A673 (cell line): ENCODE results near the gene CYP27C1.

Experiments
- CTCF ChIP-seq: fragments of 300-800, 200-600 bp; sonication (generic); conservative IDR thresholded peaks from 2 replicates; pipeline ENCODE4 v1.5.1; 2017; ENCODE audit warnings: low read depth, mild to moderate bottlenecking, antibody characterized with exemption, low read length, moderate library complexity, mixed read lengths
- EZH2 ChIP-seq: fragments of 200-600 bp; sonication (generic); IDR thresholded peaks from 2 replicates; pipeline ENCODE4 v1.6.1; 2017; ENCODE audit warnings: borderline replicate concordance, low read depth, mild to moderate bottlenecking, mixed read lengths, antibody characterized with exemption, low read length; ENCODE audit not compliant: poor library complexity, severe bottlenecking

DNA sequence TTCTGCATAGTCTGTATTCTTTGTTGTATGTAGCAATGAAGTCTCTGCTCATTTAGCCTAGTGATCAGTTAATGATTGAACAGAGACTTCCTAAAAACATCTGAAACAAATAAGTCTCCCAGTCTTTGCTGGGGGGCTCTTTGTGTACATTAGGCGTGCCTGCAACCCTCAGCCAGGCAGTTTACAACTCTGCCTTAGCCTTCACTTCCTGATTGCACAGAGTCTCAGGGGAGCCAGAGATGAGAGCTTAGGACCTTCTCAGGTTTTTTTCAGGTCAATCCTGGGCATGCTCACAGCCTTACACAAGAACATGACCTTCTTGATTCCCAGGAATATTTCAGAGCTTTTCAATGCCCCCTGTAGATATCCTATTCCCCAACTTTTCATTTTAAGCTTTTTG, 69.1 kb downstream of the CYP27C1 start:
- TF ChIP-seq CTCF (no peak), EZH2 (no peak)
